Panc1 (cell line): ENCODE measurements around the gene GAL3ST1. TPM values are rescaled to one million over a fixed set of nuclear protein-coding genes. Genes with fewer than 3 reads are reported as not detected.
A peak's percentile ranks its signal among the peaks of the same experiment; 100 is the strongest.
"Not testable (repeated sequence)": the region's sequence is repeated elsewhere in the genome, so short reads cannot be mapped to it uniquely, and the experiment has no call there.

Source experiments
- ATAC-seq: fragments of 200-7000 bp; cut with Tn5 transposase; 2 replicates; pipeline ENCODE4 v1.9.1; 2020; ENCODE audit warnings: mild to moderate bottlenecking, moderate library complexity
- BruUV-seq: library from RNA; stranded (reverse); fragments of 400-500 nt; replicated peaks from 2 replicates; lab custom pipeline; 2021; lab: Mats Ljungman, UMichigan
- CTCF ChIA-PET: fragments of 300-600 bp; sonication (Branson Sonifier 250); formaldehyde crosslinking; loops from one replicate; lab custom pipeline; 2022; ENCODE audit warnings: antibody characterized with exemption; lab: Charles Lee
- POLR2A ChIA-PET: fragments of 300-600 bp; sonication (Branson Sonifier 250); formaldehyde crosslinking; loops from one replicate; lab custom pipeline; 2022; ENCODE audit warnings: antibody characterized with exemption; lab: Charles Lee
- DNase-seq: peaks from one replicate; pipeline ENCODE4 v3.0.0-alpha.2; 2010; ENCODE audit warnings: low read depth, low spot score
- H3K27ac ChIP-seq: 2 replicates; pipeline ENCODE4 v1.5.1; 2011; ENCODE audit warnings: mild to moderate bottlenecking, low read length, inconsistent platforms
- H3K27me3 ChIP-seq: fragments of 200-500 bp; sonication (Bioruptor generic); 2 replicates; pipeline ENCODE4 v1.6.0; 2014; ENCODE audit warnings: low read length, inconsistent platforms; ENCODE audit not compliant: control insufficient read depth, insufficient read depth
- H3K36me3 ChIP-seq: fragments of 200-500 bp; sonication (Bioruptor generic); 2 replicates; pipeline ENCODE4 v1.5.1; 2014; ENCODE audit warnings: inconsistent platforms, mild to moderate bottlenecking, low read length, moderate library complexity; ENCODE audit not compliant: control insufficient read depth, insufficient read depth
- H3K4me1 ChIP-seq: 2 replicates; pipeline ENCODE4 v1.5.1; 2011; ENCODE audit warnings: inconsistent platforms, mild to moderate bottlenecking, low read length, moderate library complexity; ENCODE audit not compliant: control insufficient read depth, insufficient read depth
- H3K4me3 ChIP-seq, 2 experiments: 2 replicates each; pipeline ENCODE4 v1.5.1; 2011 to 2012; ENCODE audit warnings: low read depth in 2 of 2, low read length in 2 of 2, mild to moderate bottlenecking in 2 of 2, inconsistent platforms in 1 of 2, moderate library complexity in 1 of 2
- H3K9me3 ChIP-seq: fragments of 200-500 bp; sonication (Bioruptor generic); 2 replicates; pipeline ENCODE4 v1.5.1; 2014; ENCODE audit warnings: low read depth, mild to moderate bottlenecking, inconsistent platforms, low read length, moderate library complexity; ENCODE audit not compliant: control insufficient read depth, insufficient read depth
- POLR2AphosphoS5 ChIP-seq: IDR thresholded peaks from 2 replicates; pipeline ENCODE4 v1.6.1; 2012; ENCODE audit warnings: mild to moderate bottlenecking, low read depth, low read length, moderate library complexity
- SIN3A ChIP-seq: IDR thresholded peaks from 2 replicates; pipeline ENCODE4 v1.6.1; 2012; ENCODE audit warnings: low read depth, mild to moderate bottlenecking, low read length, moderate library complexity, borderline replicate concordance; ENCODE audit not compliant: insufficient read depth
- TCF7L2 ChIP-seq: IDR thresholded peaks from 2 replicates; pipeline ENCODE4 v1.6.1; 2011; ENCODE audit warnings: mild to moderate bottlenecking, low read depth, low read length, inconsistent platforms
- in situ Hi-C: cut with HindIII; loops from 2 replicates; pipeline ENCODE4 v1.10.0; 2016; ENCODE audit warnings: low sequenced_read_pairs, low pct_unique_long_range_greater_than_20kb
- intact Hi-C: fragments of 100-400 bp; cut with micrococcal nuclease; formaldehyde crosslinking; loops from one replicate; pipeline ENCODE4 v1.10.0; 2022; ENCODE audit not compliant: unreplicated experiment
- total RNA-seq: library from RNA; stranded (reverse); gene quantifications from one replicate; pipeline ENCODE4 v1.2.1, GENCODE V29; 2021; ENCODE audit not compliant: unreplicated experiment
- TF ChIP-seq, protein P1 (sequence below), 2 experiments: IDR thresholded peaks; 2 replicates each; pipeline ENCODE4 v1.6.1; 2011 to 2012; ENCODE audit warnings: low read depth in 2 of 2, control low read depth in 1 of 2, low read length in 1 of 2, mild to moderate bottlenecking in 1 of 2, moderate library complexity in 1 of 2; ENCODE audit not compliant: insufficient read depth in 1 of 2
- TF ChIP-seq, protein P2 (sequence below): fragments of 450-650 bp; IDR thresholded peaks from 2 replicates; pipeline ENCODE4 v1.5.1; 2017; ENCODE audit warnings: mild to moderate bottlenecking

The GAL3ST1 gene
- total RNA-seq, 1 experiment from 2014 or later: 1.1 TPM

DNA sequence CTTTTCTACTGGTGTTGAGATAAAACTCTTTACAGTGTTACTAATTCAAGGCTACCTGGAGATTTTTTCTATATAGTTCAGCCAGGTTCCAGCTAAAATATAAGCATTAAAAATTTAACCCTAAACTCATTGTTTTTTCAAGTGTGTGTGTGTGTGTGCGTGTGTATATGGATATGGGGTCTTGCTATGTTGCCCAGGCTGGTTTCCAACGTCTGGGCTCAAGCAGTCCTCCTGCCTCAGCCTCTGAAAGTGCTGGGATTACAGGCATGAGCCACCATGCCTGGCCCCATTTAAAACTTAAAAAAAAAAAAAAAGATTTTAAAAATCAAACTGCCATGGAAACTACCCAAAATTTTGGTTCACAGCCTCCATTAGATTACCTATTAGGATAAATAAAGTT lies 21.7 kb upstream of the GAL3ST1 start:
- Histone ChIP-seq H3K27ac (no peak overlapping the region), H3K4me1 (no peaks in the 10 kb centered on the region), H3K36me3 (peaks cover under 1% of the 10 kb centered on the region; the same call in 1 of the 2 replicates), H3K27me3 (no peaks in the 10 kb centered on the region), H3K9me3 (no peaks in the 10 kb centered on the region), H3K4me3 (no peak overlapping the region)
- intact Hi-C loops (no loop called here), in situ Hi-C loops (no loop called here)
- DNase-seq (no peak), ATAC-seq (no peak)
- CTCF ChIA-PET: no interaction called here
- no TSS peak for BruUV-seq
- TF ChIP-seq SIN3A (no peak), POLR2AphosphoS5 (no peak), TCF7L2 (no peak)
- TF ChIP-seq, protein P1, sequence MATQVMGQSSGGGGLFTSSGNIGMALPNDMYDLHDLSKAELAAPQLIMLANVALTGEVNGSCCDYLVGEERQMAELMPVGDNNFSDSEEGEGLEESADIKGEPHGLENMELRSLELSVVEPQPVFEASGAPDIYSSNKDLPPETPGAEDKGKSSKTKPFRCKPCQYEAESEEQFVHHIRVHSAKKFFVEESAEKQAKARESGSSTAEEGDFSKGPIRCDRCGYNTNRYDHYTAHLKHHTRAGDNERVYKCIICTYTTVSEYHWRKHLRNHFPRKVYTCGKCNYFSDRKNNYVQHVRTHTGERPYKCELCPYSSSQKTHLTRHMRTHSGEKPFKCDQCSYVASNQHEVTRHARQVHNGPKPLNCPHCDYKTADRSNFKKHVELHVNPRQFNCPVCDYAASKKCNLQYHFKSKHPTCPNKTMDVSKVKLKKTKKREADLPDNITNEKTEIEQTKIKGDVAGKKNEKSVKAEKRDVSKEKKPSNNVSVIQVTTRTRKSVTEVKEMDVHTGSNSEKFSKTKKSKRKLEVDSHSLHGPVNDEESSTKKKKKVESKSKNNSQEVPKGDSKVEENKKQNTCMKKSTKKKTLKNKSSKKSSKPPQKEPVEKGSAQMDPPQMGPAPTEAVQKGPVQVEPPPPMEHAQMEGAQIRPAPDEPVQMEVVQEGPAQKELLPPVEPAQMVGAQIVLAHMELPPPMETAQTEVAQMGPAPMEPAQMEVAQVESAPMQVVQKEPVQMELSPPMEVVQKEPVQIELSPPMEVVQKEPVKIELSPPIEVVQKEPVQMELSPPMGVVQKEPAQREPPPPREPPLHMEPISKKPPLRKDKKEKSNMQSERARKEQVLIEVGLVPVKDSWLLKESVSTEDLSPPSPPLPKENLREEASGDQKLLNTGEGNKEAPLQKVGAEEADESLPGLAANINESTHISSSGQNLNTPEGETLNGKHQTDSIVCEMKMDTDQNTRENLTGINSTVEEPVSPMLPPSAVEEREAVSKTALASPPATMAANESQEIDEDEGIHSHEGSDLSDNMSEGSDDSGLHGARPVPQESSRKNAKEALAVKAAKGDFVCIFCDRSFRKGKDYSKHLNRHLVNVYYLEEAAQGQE (IDR thresholded peaks at IDR 0.05; ENCODE audit: insufficient read depth in 1 of 2, low read depth in 2 of 2, low read length in 1 of 2): no peak
- TF ChIP-seq, protein P2, sequence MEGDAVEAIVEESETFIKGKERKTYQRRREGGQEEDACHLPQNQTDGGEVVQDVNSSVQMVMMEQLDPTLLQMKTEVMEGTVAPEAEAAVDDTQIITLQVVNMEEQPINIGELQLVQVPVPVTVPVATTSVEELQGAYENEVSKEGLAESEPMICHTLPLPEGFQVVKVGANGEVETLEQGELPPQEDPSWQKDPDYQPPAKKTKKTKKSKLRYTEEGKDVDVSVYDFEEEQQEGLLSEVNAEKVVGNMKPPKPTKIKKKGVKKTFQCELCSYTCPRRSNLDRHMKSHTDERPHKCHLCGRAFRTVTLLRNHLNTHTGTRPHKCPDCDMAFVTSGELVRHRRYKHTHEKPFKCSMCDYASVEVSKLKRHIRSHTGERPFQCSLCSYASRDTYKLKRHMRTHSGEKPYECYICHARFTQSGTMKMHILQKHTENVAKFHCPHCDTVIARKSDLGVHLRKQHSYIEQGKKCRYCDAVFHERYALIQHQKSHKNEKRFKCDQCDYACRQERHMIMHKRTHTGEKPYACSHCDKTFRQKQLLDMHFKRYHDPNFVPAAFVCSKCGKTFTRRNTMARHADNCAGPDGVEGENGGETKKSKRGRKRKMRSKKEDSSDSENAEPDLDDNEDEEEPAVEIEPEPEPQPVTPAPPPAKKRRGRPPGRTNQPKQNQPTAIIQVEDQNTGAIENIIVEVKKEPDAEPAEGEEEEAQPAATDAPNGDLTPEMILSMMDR: no peak
- POLR2A ChIA-PET: no interaction called here

DNA sequence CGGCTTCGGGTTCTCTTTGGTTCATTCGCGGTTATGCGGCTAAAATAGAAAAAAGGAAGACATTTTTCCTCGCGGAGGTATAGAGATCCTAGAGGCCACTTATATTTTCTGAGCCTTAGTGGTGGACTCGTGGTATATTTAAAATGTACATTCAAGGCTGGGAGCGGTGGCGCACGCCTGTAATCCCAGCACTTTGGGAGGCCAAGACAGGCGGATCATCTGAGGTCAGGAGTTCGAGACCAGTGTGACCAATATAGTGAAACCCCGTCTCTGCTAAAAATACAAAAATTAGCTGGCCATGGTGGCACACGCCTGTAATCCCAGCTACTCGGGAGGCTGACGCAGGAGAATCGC lies 17.9 kb upstream of the GAL3ST1 start:
- BruUV-seq, in situ Hi-C loops, POLR2A ChIA-PET, H3K27me3 ChIP-seq, H3K9me3 ChIP-seq, DNase-seq, intact Hi-C loops, H3K27ac ChIP-seq: not testable (repeated sequence)
- ATAC-seq: peak; percentile 22; the same call in 1 of the 2 replicates
- CTCF ChIA-PET: interaction anchor here (0.6 to 0.7 kb wide), 2 partner anchors 118 to 692 kb away, joined by 3 to 5 read pairs; no protein-coding TSS in a partner anchor
- Histone ChIP-seq H3K4me1 (peaks cover 11% of the 10 kb centered on the region), H3K4me3 (peak overlapping the region; percentile 97 to 98), H3K36me3 (peaks cover 17% of the 10 kb centered on the region)

DNA sequence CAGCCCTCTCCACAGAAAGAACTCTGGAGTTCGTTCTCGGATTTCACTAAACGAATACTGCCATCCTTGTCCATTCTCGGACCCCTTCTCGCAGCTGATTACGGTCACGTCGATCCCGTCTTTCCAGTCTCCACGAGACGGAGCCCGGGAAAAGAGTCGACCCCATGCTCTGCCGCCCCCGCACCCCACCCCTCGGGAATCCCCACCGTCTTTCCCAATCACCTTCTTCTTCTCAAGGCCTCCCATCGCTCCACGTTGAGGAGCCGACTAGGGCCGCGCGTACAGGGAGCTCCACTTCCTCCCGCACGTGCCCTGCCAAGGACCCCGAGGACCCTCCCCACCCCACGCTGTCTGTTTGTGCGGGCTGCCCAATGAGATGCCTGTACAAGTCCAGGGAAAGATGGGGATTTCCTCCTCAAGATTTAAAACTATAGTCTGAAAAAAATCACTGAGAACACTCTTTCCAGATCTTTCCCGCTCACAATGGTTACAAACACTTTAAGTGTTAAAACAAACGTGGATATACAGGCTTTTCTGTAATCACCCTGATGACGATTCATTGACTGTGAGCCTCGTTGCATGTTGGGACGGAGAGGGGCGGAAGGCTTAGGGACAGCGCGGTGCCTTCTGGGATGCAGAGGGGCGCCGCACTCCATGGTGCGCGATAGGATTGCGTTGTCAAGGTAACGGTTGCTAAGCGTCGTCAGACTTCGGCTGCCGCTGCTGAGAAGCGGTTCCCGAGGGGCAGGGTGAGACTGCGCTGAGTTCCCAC lies 17.3 kb upstream of the GAL3ST1 start, which contains the start of gene PES1:
Gene PES1 (minus strand): TSS at position 323 of the 772 bp plus-strand sequence. CDS start 77 bp downstream, at position 246.
- DNase-seq (peak; percentile 93), ATAC-seq (peak; percentile 100)
- ChIA-PET CTCF (interaction anchor here (0.6 kb wide), 1 partner anchor 117 kb away, joined by 3 read pairs; no protein-coding TSS in a partner anchor), POLR2A (no interaction called here)
- Histone ChIP-seq H3K36me3 (peaks cover 19% of the 10 kb centered on the region), H3K27ac (peak within 1 kb of the TSS; percentile 96), H3K4me1 (peaks cover 11% of the 10 kb centered on the region), H3K4me3 (peak within 1 kb of the TSS; percentile 97 to 98), H3K9me3 (no peaks in the 10 kb centered on the region), H3K27me3 (no peaks in the 10 kb centered on the region)
- TF ChIP-seq, protein P1 (IDR thresholded peaks at IDR 0.05; ENCODE audit: insufficient read depth in 1 of 2, low read depth in 2 of 2, low read length in 1 of 2): no peak
- TF ChIP-seq SIN3A (no peak), TCF7L2 (no peak), POLR2AphosphoS5 (peak; percentile 57; the same call in 1 of the 2 replicates)
- TF ChIP-seq, protein P2: no peak
- in situ Hi-C loops: no loop called here
- no TSS peak for BruUV-seq
- intact Hi-C loops: no loop called here
